Astrocyte (in vitro differentiated cells and primary cell): Measurements from ENCODE around the gene AATK.

Experiments used
- EZH2 ChIP-seq: IDR thresholded peaks from 2 replicates; pipeline ENCODE4 v1.6.1; 2012; ENCODE audit warnings: mild to moderate bottlenecking, low read length, inconsistent platforms; ENCODE audit not compliant: insufficient read depth
- TF ChIP-seq, protein P1 (sequence below): IDR thresholded peaks from 2 replicates; pipeline ENCODE4 v1.5.1; 2011; ENCODE audit warnings: low read depth, mild to moderate bottlenecking, inconsistent platforms, low read length, moderate library complexity; ENCODE audit not compliant: insufficient read depth

DNA sequence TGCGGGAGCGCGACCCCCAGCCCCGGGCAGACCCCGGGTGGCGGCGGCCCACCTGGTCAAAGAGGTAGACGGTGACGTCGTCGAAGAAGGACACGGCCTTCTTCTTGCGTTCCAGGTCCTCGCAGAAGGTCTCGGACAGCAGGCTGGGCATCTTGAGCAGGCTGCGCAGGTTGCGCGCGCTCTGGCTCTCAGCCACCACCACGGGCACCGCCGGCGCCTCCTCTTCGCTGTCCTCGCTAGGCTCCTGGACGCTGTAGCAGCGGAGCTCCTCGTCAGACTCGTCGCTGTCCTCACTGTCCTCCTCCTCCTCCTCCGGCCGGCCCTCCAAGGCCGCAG, 45.9 kb downstream of the AATK start:
- TF ChIP-seq, protein P1, sequence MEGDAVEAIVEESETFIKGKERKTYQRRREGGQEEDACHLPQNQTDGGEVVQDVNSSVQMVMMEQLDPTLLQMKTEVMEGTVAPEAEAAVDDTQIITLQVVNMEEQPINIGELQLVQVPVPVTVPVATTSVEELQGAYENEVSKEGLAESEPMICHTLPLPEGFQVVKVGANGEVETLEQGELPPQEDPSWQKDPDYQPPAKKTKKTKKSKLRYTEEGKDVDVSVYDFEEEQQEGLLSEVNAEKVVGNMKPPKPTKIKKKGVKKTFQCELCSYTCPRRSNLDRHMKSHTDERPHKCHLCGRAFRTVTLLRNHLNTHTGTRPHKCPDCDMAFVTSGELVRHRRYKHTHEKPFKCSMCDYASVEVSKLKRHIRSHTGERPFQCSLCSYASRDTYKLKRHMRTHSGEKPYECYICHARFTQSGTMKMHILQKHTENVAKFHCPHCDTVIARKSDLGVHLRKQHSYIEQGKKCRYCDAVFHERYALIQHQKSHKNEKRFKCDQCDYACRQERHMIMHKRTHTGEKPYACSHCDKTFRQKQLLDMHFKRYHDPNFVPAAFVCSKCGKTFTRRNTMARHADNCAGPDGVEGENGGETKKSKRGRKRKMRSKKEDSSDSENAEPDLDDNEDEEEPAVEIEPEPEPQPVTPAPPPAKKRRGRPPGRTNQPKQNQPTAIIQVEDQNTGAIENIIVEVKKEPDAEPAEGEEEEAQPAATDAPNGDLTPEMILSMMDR: no peak
- no peak for TF ChIP-seq EZH2
